K562 treated with DMSO at 1 percent for 48 hours (cell line): Measurements from ENCODE around the gene CCDC87. TPM values are rescaled to one million over a fixed set of nuclear protein-coding genes. Genes with fewer than 3 reads are reported as not detected.

Experiments
- total RNA-seq: library from RNA; unstranded; fragments of 300-600 nt; gene quantifications from 2 replicates; pipeline ENCODE4 v1.2.3, GENCODE V29; 2022; ENCODE audit warnings: low replicate concordance; ENCODE audit errors: extremely low read depth

The CCDC87 gene, protein sequence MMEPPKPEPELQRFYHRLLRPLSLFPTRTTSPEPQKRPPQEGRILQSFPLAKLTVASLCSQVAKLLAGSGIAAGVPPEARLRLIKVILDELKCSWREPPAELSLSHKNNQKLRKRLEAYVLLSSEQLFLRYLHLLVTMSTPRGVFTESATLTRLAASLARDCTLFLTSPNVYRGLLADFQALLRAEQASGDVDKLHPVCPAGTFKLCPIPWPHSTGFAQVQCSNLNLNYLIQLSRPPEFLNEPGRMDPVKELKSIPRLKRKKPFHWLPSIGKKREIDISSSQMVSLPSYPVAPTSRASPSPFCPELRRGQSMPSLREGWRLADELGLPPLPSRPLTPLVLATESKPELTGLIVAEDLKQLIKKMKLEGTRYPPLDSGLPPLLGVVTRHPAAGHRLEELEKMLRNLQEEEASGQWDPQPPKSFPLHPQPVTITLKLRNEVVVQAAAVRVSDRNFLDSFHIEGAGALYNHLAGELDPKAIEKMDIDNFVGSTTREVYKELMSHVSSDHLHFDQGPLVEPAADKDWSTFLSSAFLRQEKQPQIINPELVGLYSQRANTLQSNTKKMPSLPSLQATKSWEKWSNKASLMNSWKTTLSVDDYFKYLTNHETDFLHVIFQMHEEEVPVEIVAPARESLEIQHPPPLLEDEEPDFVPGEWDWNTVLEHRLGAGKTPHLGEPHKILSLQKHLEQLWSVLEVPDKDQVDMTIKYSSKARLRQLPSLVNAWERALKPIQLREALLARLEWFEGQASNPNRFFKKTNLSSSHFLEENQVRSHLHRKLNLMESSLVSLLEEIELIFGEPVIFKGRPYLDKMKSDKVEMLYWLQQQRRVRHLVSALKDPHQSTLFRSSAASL
- not detected in 2 replicates for total RNA-seq

GRCh38 chr11:66592457-66593302 lies at the start of gene CCDC87, which contains the start of gene CCS:
Gene CCDC87 (minus strand): TSS chr11:66593063. CDS start chr11:66593015, 48 bp downstream.
Gene CCS (plus strand): TSS chr11:66593185. CDS start chr11:66593262, 77 bp downstream.

GRCh38 chr11:66638177-66639065 lies 45.6 kb upstream of the CCDC87 start, which contains the start of gene RBM4:
Gene RBM4 (plus strand): TSS chr11:66638703. CDS start chr11:66639712, 1,009 bp downstream.

DNA sequence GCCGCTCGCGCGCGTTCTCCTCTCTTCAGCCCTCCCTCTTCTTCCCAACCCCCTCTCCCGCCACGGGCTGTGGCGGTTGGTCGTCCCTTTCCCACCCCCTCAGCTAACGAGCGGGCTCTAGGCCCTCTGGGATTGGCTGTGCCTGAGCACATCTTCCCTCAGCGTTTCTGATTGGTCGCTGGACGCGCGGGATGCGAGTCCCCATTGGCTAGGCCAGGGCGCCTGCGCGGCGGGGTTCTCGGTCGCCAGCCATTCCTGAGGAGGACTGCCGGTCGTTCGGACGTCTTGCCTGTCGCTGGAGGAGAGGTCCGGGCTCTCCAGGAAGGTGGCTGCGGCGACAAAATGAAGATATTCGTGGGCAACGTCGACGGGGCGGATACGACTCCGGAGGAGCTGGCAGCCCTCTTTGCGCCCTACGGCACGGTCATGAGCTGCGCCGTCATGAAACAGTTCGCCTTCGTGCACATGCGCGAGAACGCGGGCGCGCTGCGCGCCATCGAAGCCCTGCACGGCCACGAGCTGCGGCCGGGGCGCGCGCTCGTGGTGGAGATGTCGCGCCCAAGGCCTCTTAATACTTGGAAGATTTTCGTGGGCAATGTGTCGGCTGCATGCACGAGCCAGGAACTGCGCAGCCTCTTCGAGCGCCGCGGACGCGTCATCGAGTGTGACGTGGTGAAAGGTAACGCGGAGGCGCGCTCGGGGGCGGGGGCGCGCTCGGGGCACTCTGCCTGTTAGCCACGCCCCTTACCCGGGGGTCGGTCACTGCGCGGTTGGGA lies 23.7 kb upstream of the CCDC87 start, which contains the start of gene RBM14:
RBM14 (plus strand) TSS at position 252 of the 776 bp plus-strand sequence; CDS start at position 343, 91 bp downstream.

DNA sequence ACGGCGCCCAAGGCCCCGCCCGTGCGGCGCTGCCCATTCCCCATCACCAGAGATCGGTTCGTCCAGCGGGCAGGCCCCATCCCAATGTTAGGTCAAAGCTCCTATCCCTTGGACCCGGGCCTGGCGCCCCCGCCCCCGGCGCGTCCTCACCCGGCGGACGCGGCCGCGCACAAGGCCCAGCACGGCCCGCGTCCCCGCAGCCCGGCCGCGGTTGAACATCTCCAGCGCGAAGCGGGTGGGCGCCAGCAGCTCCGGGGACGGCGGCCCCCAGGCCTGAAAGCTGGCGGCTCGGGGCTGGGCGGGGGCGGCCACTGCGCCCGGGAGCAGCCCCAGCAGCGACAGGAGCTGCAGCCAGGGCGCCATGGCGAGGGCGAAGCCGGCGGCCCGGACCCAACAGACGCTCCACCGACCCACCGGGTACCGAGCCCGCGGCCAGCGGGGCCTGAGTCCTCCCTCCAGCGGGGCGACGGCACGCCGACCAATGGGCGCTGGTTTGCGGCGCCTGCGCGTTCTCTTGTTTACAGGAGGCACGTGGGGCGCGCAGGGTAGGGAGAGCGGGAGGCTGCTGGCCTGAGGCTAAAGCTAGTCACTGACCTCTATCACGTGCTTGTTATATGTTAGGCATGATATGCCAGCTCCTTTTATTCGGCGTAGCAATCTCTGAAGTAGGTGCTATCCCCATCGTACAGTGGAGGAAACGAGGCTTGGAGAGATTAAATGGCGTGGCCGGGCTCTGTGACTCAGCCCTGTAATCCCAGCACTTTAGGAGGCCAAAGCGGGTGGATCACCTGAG lies 24.5 kb downstream of the CCDC87 start, which contains the start of gene CTSF:
CTSF (minus strand) TSS at position 483 of the 793 bp plus-strand sequence; CDS start at position 363, 120 bp downstream.

GRCh38 chr11:66546368-66546965 lies 46.4 kb downstream of the CCDC87 start, which contains the start of gene ACTN3:
Gene ACTN3 (plus strand): TSS chr11:66546903. CDS start chr11:66546938, 35 bp downstream.

GRCh38 chr11:66545701-66546367 lies 47.0 kb downstream of the CCDC87 start, which contains the start of gene ZDHHC24:
Gene ZDHHC24 (minus strand): TSS chr11:66546048. CDS start chr11:66546003, 45 bp downstream.

Other genes with a start within 250 kb of the CCDC87 start
- not detected in 2 replicates for gene BRMS1, start 248.0 kb downstream of the CCDC87 start, total RNA-seq
- not detected in 2 replicates for gene B4GAT1, start 245.4 kb downstream of the CCDC87 start, total RNA-seq
- gene SLC29A2, start 221.3 kb downstream of the CCDC87 start, total RNA-seq = not detected in 2 replicates
- gene NPAS4, start 172.0 kb downstream of the CCDC87 start, total RNA-seq = not detected in 2 replicates
- gene MRPL11, start 154.2 kb downstream of the CCDC87 start, total RNA-seq = not detected in 2 replicates
- gene PELI3, start 126.2 kb downstream of the CCDC87 start, total RNA-seq = not detected in 2 replicates
- gene DPP3, start 112.6 kb downstream of the CCDC87 start, total RNA-seq = not detected in 2 replicates
- gene BBS1, start 82.4 kb downstream of the CCDC87 start, total RNA-seq = not detected in 2 replicates
- not detected in 2 replicates for gene ZDHHC24, start 47.0 kb downstream of the CCDC87 start, total RNA-seq
- not detected in 2 replicates for gene ACTN3, start 46.2 kb downstream of the CCDC87 start, total RNA-seq
- gene CTSF, start 24.5 kb downstream of the CCDC87 start, total RNA-seq = not detected in 2 replicates
- not detected in 2 replicates for gene CCS, start 122 bp upstream of the CCDC87 start, total RNA-seq
- gene RBM14, start 23.6 kb upstream of the CCDC87 start, total RNA-seq = not detected in 2 replicates
- gene RBM4, start 45.6 kb upstream of the CCDC87 start, total RNA-seq = not detected in 2 replicates
- gene RBM4B, start 84.8 kb upstream of the CCDC87 start, total RNA-seq = not detected in 2 replicates
- not detected in 2 replicates for gene SPTBN2, start 136.2 kb upstream of the CCDC87 start, total RNA-seq